T-cell (primary cell): Measurements from ENCODE around the gene ASB13. TPM values are rescaled to one million over a fixed set of nuclear protein-coding genes. Genes with fewer than 3 reads are reported as not detected.

Experiments used
- ATAC-seq, 4 experiments: fragments of 200-7000 bp in 3 of 4; fragments of 150-1000 bp in 1 of 4; cut with Tn5 transposase; replicated peaks in 1 of 4; 1 replicate in 3 of 4; 2 replicates in 1 of 4; pipeline ENCODE4 v1.10.0; 2021; ENCODE audit warnings: moderate library complexity in 3 of 4, mild to moderate bottlenecking in 2 of 4, moderate number of reproducible peaks in 1 of 4
- CTCF ChIA-PET, 2 donors: fragments of 300-600 bp; sonication (Branson Sonifier 250); formaldehyde crosslinking; loops; one replicate each; lab custom pipeline; 2022; ENCODE audit warnings: antibody characterized with exemption in 2 of 2; lab: Charles Lee
- POLR2A ChIA-PET, 2 donors: fragments of 300-600 bp; sonication (Branson Sonifier 250); formaldehyde crosslinking; loops; one replicate each; lab custom pipeline; 2022; ENCODE audit warnings: antibody characterized with exemption in 2 of 2; lab: Charles Lee
- DNase-seq, 35 experiments: peaks; one replicate each; pipeline versions ENCODE4 v3.0.0 to v3.0.0-alpha.2; 2013 to 2023
- H3K27ac ChIP-seq: one replicate; pipeline ENCODE4 v1.5.1; 2013; ENCODE audit warnings: low read length
- H3K27me3 ChIP-seq, 2 experiments: replicated peaks in 1 of 2; 1 replicate in 1 of 2; 2 replicates in 1 of 2; pipeline versions ENCODE4 v1.6.1 to v1.7.0; 2013; ENCODE audit warnings: low read length in 1 of 2, mixed read lengths in 1 of 2; ENCODE audit not compliant: control insufficient read depth in 2 of 2, insufficient read depth in 2 of 2; ENCODE audit errors: extremely low read depth in 1 of 2
- H3K36me3 ChIP-seq, 2 donors: 1 replicate in 1 of 2; 2 replicates in 1 of 2; pipeline versions ENCODE4 v1.6.1 to v1.7.0; 2013; ENCODE audit warnings: low read length in 1 of 2; ENCODE audit not compliant: control insufficient read depth in 2 of 2, insufficient read depth in 1 of 2; ENCODE audit errors: extremely low read depth in 1 of 2
- H3K4me1 ChIP-seq, 2 experiments: 1 replicate in 1 of 2; 2 replicates in 1 of 2; pipeline versions ENCODE4 v1.6.1 to v1.7.0; 2013; ENCODE audit warnings: low read length in 2 of 2, mixed read lengths in 1 of 2; ENCODE audit not compliant: insufficient read depth in 2 of 2, control insufficient read depth in 1 of 2; ENCODE audit errors: extremely low read depth in 1 of 2
- H3K4me3 ChIP-seq, 2 donors: 1 replicate in 1 of 2; 2 replicates in 1 of 2; pipeline versions ENCODE4 v1.5.1 to v1.7.0; 2013; ENCODE audit warnings: mild to moderate bottlenecking in 2 of 2, low read length in 1 of 2, moderate library complexity in 1 of 2; ENCODE audit not compliant: control insufficient read depth in 1 of 2; ENCODE audit errors: extremely low read depth in 1 of 2
- H3K9me3 ChIP-seq: 2 replicates; pipeline ENCODE4 v1.7.0; 2013
- H3K27ac Mint-ChIP-seq, 2 donors: one replicate each; pipeline ENCODE4 v1.8.0; 2020 to 2021; ENCODE audit warnings: mild to moderate bottlenecking in 2 of 2, mixed read lengths in 2 of 2
- H3K27me3 Mint-ChIP-seq, 2 donors: one replicate each; pipeline ENCODE4 v1.8.0; 2021 to 2022; ENCODE audit warnings: mixed read lengths in 2 of 2
- H3K36me3 Mint-ChIP-seq: one replicate; pipeline ENCODE4 v1.8.0; 2021; ENCODE audit warnings: mixed read lengths
- H3K4me1 Mint-ChIP-seq, 3 donors: one replicate each; pipeline ENCODE4 v1.8.0; 2020 to 2022; ENCODE audit warnings: mixed read lengths in 3 of 3, mild to moderate bottlenecking in 1 of 3
- H3K4me3 Mint-ChIP-seq, 3 donors: one replicate each; pipeline ENCODE4 v1.8.0; 2020 to 2022; ENCODE audit warnings: mild to moderate bottlenecking in 3 of 3, mixed read lengths in 3 of 3, moderate library complexity in 3 of 3
- H3K9me3 Mint-ChIP-seq, 3 donors: one replicate each; pipeline ENCODE4 v1.8.0; 2020 to 2022; ENCODE audit warnings: mixed read lengths in 3 of 3
- WGBS: methylation state at CpG from one replicate; pipeline ENCODE4 v1.1.5; 2013; ENCODE audit warnings: missing lambda C conversion rate; ENCODE audit not compliant: insufficient coverage; 5-methylcytosine and 5-hydroxymethylcytosine counted together
- total RNA-seq, 35 experiments: library from RNA in 6 of 35; stranded (reverse) in 6 of 35; fragments of 120-200 nt in 1 of 35; gene quantifications; one replicate each; pipeline versions ENCODE4 v1.2.1 to v1.2.4 and lab custom pipeline; 2013 to 2026

Gene ASB13
- total RNA-seq, 5 donors from 2014 or later (not counting 1 experiment from before 2014, with no cell fraction given), result 9.4 to 22.8 (median 14.1) TPM

DNA sequence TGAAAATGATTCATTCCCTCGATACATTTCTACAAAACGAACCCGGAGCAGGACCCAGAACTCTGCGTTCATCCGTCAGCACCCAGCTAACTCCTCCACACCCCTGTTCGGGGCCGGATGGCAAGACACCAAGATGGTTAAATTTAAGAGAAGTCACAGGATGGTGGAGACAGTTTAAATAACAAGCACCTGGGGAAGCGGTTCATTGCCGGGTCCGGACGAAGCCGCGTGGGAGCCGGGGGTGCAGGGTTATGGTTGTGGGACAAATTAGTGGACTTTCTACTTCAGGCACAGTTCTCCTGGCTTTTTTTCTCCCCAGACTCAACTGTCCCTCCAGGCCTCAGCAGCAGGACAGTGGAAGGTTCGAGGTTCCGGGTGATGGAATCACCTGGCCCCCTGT is 45.4 kb downstream of the ASB13 start:
- 100% methylated on average over 2 of the region's 16 CpGs for WGBS

DNA sequence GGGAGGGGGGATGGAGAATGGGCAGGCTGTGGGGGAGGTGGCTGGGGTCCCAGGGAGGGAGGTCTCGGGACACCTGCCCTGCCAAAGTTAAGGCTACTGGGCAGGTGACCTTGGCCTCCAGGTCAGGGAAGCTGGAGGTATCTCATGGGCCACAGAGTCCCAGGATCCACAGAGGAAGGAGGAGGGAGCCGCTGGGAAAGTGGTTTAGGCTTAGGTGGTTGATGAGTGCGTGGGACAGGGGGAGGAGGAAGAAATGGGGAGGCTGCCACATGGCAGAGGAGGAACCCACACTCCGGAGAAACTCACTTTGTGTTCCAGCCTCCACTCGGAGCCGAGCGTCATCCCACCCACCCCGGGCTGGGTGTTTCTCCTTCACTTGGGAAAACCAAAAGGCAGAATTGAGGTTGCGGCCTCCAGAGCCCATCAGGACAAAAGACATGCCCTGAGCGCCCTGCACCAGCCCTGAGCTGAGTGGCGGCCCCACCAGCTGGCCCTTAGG is 46.1 kb downstream of the ASB13 start:
- CTCF ChIA-PET, result interaction anchor here in 1 of 2 donors (0.9 to 1.8 kb wide), 2 partner anchors 11 to 178 kb away, joined by 3 to 4 read pairs; no protein-coding TSS in a partner anchor
- WGBS, result 87% methylated on average over 9 of the region's 11 CpGs

More for the DNA sequence above, 45.4 kb downstream of the ASB13 start:
- POLR2A ChIA-PET, result no interaction called here
- peaks cover 0 to 5% (median 0%) of the 10 kb centered on the region in 3 donors for H3K4me1 Mint-ChIP-seq
- H3K36me3 Mint-ChIP-seq, result no peaks in the 10 kb centered on the region
- no peaks in the 10 kb centered on the region for H3K9me3 ChIP-seq
- H3K36me3 ChIP-seq, result no peaks in the 10 kb centered on the region
- H3K27ac Mint-ChIP-seq, result no peak overlapping the region
- no peak for DNase-seq
- no peaks in the 10 kb centered on the region for H3K9me3 Mint-ChIP-seq
- no peak overlapping the region for H3K4me3 ChIP-seq
- no peak overlapping the region for H3K4me3 Mint-ChIP-seq
- H3K27me3 ChIP-seq, result peaks cover 0 to 14% of the 10 kb centered on the region in 2 experiments
- H3K27ac ChIP-seq, result no peak overlapping the region
- no peak for ATAC-seq
- H3K27me3 Mint-ChIP-seq, result peaks cover 0 to 2% of the 10 kb centered on the region in 2 donors
- CTCF ChIA-PET, result interaction anchor here (0.9 to 3.5 kb wide), 3 partner anchors 10 to 178 kb away, joined by 3 to 77 read pairs (median 4); no protein-coding TSS in a partner anchor
- peaks cover 0 to 6% of the 10 kb centered on the region in 2 experiments for H3K4me1 ChIP-seq

GRCh38 chr10:5619362-5620211 is 46.8 kb downstream of the ASB13 start:
- H3K27me3 ChIP-seq, result peaks cover 0 to 14% of the 10 kb centered on the region in 2 experiments
- ChIA-PET POLR2A (no interaction called here), CTCF (interaction anchor here in 1 of 2 donors (0.7 kb wide), 1 partner anchor 177 kb away, joined by 3 read pairs; no protein-coding TSS in a partner anchor)
- H3K9me3 Mint-ChIP-seq, result no peaks in the 10 kb centered on the region
- 84% methylated on average over 9 of the region's 16 CpGs for WGBS
- H3K4me3 ChIP-seq, result no peak overlapping the region
- no peak overlapping the region for H3K4me3 Mint-ChIP-seq
- no peak overlapping the region for H3K27ac ChIP-seq
- DNase-seq, result no peak
- no peaks in the 10 kb centered on the region for H3K9me3 ChIP-seq
- H3K36me3 ChIP-seq, result no peaks in the 10 kb centered on the region
- H3K36me3 Mint-ChIP-seq, result no peaks in the 10 kb centered on the region
- no peak overlapping the region for H3K27ac Mint-ChIP-seq
- peaks cover 0 to 6% of the 10 kb centered on the region in 2 experiments for H3K4me1 ChIP-seq
- H3K27me3 Mint-ChIP-seq, result peaks cover 0 to 2% of the 10 kb centered on the region in 2 donors
- H3K4me1 Mint-ChIP-seq, result peaks cover 0 to 5% (median 0%) of the 10 kb centered on the region in 3 donors
- ATAC-seq, result no peak

More for the DNA sequence above, 46.1 kb downstream of the ASB13 start:
- Mint-ChIP-seq H3K4me3 (no peak overlapping the region), H3K27ac (no peak overlapping the region), H3K4me1 (peaks cover 0 to 5% (median 0%) of the 10 kb centered on the region in 3 donors), H3K27me3 (peaks cover 0 to 2% of the 10 kb centered on the region in 2 donors), H3K9me3 (no peaks in the 10 kb centered on the region), H3K36me3 (no peaks in the 10 kb centered on the region)
- Histone ChIP-seq H3K36me3 (no peaks in the 10 kb centered on the region), H3K27me3 (peaks cover 0 to 14% of the 10 kb centered on the region in 2 experiments), H3K27ac (no peak overlapping the region), H3K4me1 (peaks cover 0 to 6% of the 10 kb centered on the region in 2 experiments), H3K4me3 (no peak overlapping the region), H3K9me3 (no peaks in the 10 kb centered on the region)
- ATAC-seq (no peak), DNase-seq (no peak)
- POLR2A ChIA-PET, result no interaction called here

GRCh38 chr10:5618829-5619228 is 47.6 kb downstream of the ASB13 start:
- ChIA-PET CTCF (interaction anchor here in 1 of 2 donors (0.7 kb wide), 1 partner anchor 177 kb away, joined by 3 read pairs; no protein-coding TSS in a partner anchor), POLR2A (interaction anchor here in 1 of 2 donors (0.6 kb wide), 1 partner anchor 229 kb away, joined by 5 read pairs; no protein-coding TSS in a partner anchor)
- Mint-ChIP-seq H3K4me1 (peaks cover 0 to 5% (median 0%) of the 10 kb centered on the region in 3 donors), H3K27ac (no peak overlapping the region), H3K4me3 (no peak overlapping the region), H3K36me3 (no peaks in the 10 kb centered on the region), H3K9me3 (no peaks in the 10 kb centered on the region), H3K27me3 (no peaks in the 10 kb centered on the region)
- Histone ChIP-seq H3K4me1 (peaks cover 0 to 6% of the 10 kb centered on the region in 2 experiments), H3K27me3 (peaks cover 0 to 16% of the 10 kb centered on the region in 2 experiments), H3K36me3 (no peaks in the 10 kb centered on the region), H3K4me3 (no peak overlapping the region), H3K27ac (no peak overlapping the region), H3K9me3 (no peaks in the 10 kb centered on the region)
- ATAC-seq, result no peak
- 75% methylated on average over 11 of the region's 12 CpGs for WGBS
- no peak for DNase-seq

DNA sequence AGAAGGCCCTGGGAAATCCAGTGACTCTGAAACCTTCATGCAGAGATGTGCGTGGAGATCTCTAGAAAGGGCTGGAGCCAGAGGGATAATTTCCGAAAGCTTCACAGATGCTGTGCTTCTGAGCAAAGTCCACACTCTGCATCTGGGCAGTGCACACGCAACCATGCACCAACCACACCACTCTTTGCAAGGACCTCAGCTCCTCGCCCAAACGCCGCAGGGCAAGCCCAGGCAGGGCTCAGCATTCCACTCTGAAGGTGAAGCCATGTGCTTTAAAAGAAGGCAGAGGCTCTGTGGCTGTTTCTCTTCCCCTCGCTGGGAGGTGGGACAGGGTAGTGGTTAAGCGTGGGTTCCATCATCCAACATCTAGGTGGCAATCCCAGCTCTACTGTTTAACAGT is 48.4 kb downstream of the ASB13 start:
- peaks cover 0 to 18% of the 10 kb centered on the region in 2 experiments for H3K27me3 ChIP-seq
- H3K4me3 Mint-ChIP-seq, result no peak overlapping the region
- peaks cover 0 to 3% of the 10 kb centered on the region in 2 experiments for H3K4me1 ChIP-seq
- peaks cover 0 to under 1% (median 0%) of the 10 kb centered on the region in 3 donors for H3K4me1 Mint-ChIP-seq
- H3K36me3 Mint-ChIP-seq, result no peaks in the 10 kb centered on the region
- POLR2A ChIA-PET, result no interaction called here
- CTCF ChIA-PET, result interaction anchor here in 1 of 2 donors (0.6 kb wide), 1 partner anchor 173 kb away, joined by 3 read pairs; no protein-coding TSS in a partner anchor
- H3K36me3 ChIP-seq, result no peaks in the 10 kb centered on the region
- no peaks in the 10 kb centered on the region for H3K9me3 ChIP-seq
- 100% methylated on average over 3 of the region's 8 CpGs for WGBS
- no peak overlapping the region for H3K27ac ChIP-seq
- DNase-seq (no peak), ATAC-seq (no peak)
- no peak overlapping the region for H3K4me3 ChIP-seq
- peaks cover 0 to 1% of the 10 kb centered on the region in 2 donors for H3K27me3 Mint-ChIP-seq
- no peak overlapping the region for H3K27ac Mint-ChIP-seq
- no peaks in the 10 kb centered on the region for H3K9me3 Mint-ChIP-seq

- DNase-seq (no peak), ATAC-seq (no peak)
- no peaks in the 10 kb centered on the region for H3K4me1 Mint-ChIP-seq
- no peak overlapping the region for H3K27ac ChIP-seq
- no peaks in the 10 kb centered on the region for H3K9me3 Mint-ChIP-seq
- no peaks in the 10 kb centered on the region for H3K4me1 ChIP-seq
- no peak overlapping the region for H3K4me3 Mint-ChIP-seq
- no peak overlapping the region for H3K27ac Mint-ChIP-seq
- no peak overlapping the region for H3K4me3 ChIP-seq
- ChIA-PET CTCF (no interaction called here), POLR2A (no interaction called here)
- H3K27me3 ChIP-seq, result peaks cover 0 to 18% of the 10 kb centered on the region in 2 experiments
- H3K27me3 Mint-ChIP-seq, result peaks cover 0 to 1% of the 10 kb centered on the region in 2 donors
- no peaks in the 10 kb centered on the region for H3K36me3 ChIP-seq
- H3K9me3 ChIP-seq, result no peaks in the 10 kb centered on the region
- 91% methylated on average over 10 of the region's 11 CpGs for WGBS
- H3K36me3 Mint-ChIP-seq, result no peaks in the 10 kb centered on the region
These were observed 48.9 kb downstream of the ASB13 start for GRCh38 chr10:5617521-5617920.
